OCI-LY3 (cell line): ENCODE data around the gene PTPRT.

Experiments
- H2AFZ ChIP-seq: fragments of 200-600, 300-600 bp; shearing (Covaris generic); 2 replicates; pipeline ENCODE4 v1.6.0; 2014; ENCODE audit warnings: antibody characterized with exemption, low read depth, low read length
- H3K27ac ChIP-seq: fragments of 200-600, 300-600 bp; sonication (generic); 2 replicates; pipeline ENCODE4 v1.5.1; 2014; ENCODE audit warnings: mild to moderate bottlenecking, low read length, moderate library complexity, mixed read lengths
- H3K27me3 ChIP-seq: fragments of 200-600, 300-600 bp; sonication (generic); 2 replicates; pipeline ENCODE4 v1.6.1; 2014; ENCODE audit warnings: low read depth, low read length, mixed read lengths
- H3K36me3 ChIP-seq: fragments of 200-600, 300-600 bp; sonication (generic); replicated peaks from 2 replicates; pipeline ENCODE3; 2014; ENCODE audit warnings: low read depth, low read length, mixed read lengths
- H3K4me1 ChIP-seq: fragments of 300-600, 200-600 bp; sonication (generic); 2 replicates; pipeline ENCODE4 v1.6.1; 2014; ENCODE audit warnings: low read length, mixed read lengths
- H3K4me2 ChIP-seq: fragments of 200-600, 300-600 bp; sonication (generic); 2 replicates; pipeline ENCODE4 v1.6.1; 2014; ENCODE audit warnings: low read length, mixed read lengths
- H3K4me3 ChIP-seq: fragments of 300-600, 200-600 bp; sonication (generic); 2 replicates; pipeline ENCODE4 v1.5.1; 2014; ENCODE audit warnings: antibody characterized with exemption, mild to moderate bottlenecking, low read length, moderate library complexity
- H3K79me2 ChIP-seq: fragments of 300-600, 200-600 bp; shearing (Covaris generic); 2 replicates; pipeline ENCODE4 v1.6.1; 2014; ENCODE audit warnings: mild to moderate bottlenecking, low read length, mixed read lengths
- H3K9ac ChIP-seq: fragments of 300-600, 200-600 bp; shearing (Covaris generic); 2 replicates; pipeline ENCODE4 v1.6.0; 2014; ENCODE audit warnings: mild to moderate bottlenecking, low read length, moderate library complexity
- H3K9me3 ChIP-seq: fragments of 200-600, 300-600 bp; shearing (Covaris generic); 2 replicates; pipeline ENCODE4 v1.6.1; 2014; ENCODE audit warnings: low read length, mixed read lengths; ENCODE audit not compliant: insufficient read depth
- H4K20me1 ChIP-seq: fragments of 200-600, 300-600 bp; sonication (generic); 2 replicates; pipeline ENCODE4 v1.6.1; 2016; ENCODE audit warnings: low read length, mixed read lengths; ENCODE audit not compliant: insufficient read depth
- CTCF ChIP-seq: fragments of 200-600, 300-600 bp; sonication (generic); IDR thresholded peaks from 2 replicates; pipeline ENCODE4 v1.5.1; 2014; ENCODE audit warnings: antibody characterized with exemption, low read length, low read depth
- EZH2phosphoT487 ChIP-seq: fragments of 200-600 bp; shearing (Covaris generic); IDR thresholded peaks from 2 replicates; pipeline ENCODE4 v1.6.1; 2018; ENCODE audit warnings: antibody characterized with exemption, mixed run types, low read depth

The PTPRT gene

GRCh38 chr20:42352096-42352495 is 837.6 kb downstream of the PTPRT start:
- Histone ChIP-seq H3K36me3 (no peaks in the 10 kb centered on the region), H3K27me3 (peaks cover 4% of the 10 kb centered on the region), H2AFZ (no peak overlapping the region), H3K9ac (no peak overlapping the region), H3K9me3 (no peaks in the 10 kb centered on the region), H3K4me2 (no peak overlapping the region), H3K27ac (no peak overlapping the region), H3K4me1 (no peaks in the 10 kb centered on the region), H3K79me2 (no peaks in the 10 kb centered on the region), H4K20me1 (no peaks in the 10 kb centered on the region), H3K4me3 (no peak overlapping the region)
- TF ChIP-seq CTCF (no peak), EZH2phosphoT487 (no peak)

GRCh38 chr20:42350521-42350920 is 839.2 kb downstream of the PTPRT start:
- Histone ChIP-seq H3K27me3 (peaks cover 4% of the 10 kb centered on the region), H3K9me3 (no peaks in the 10 kb centered on the region), H3K79me2 (no peaks in the 10 kb centered on the region), H4K20me1 (no peaks in the 10 kb centered on the region), H3K4me2 (no peak overlapping the region), H3K27ac (no peak overlapping the region), H2AFZ (no peak overlapping the region), H3K9ac (no peak overlapping the region), H3K36me3 (no peaks in the 10 kb centered on the region), H3K4me3 (no peak overlapping the region), H3K4me1 (no peaks in the 10 kb centered on the region)
- no peak for TF ChIP-seq CTCF
- TF ChIP-seq EZH2phosphoT487, result no peak

- Histone ChIP-seq H3K4me3 (no peak overlapping the region), H3K27ac (no peak overlapping the region), H3K4me2 (no peak overlapping the region), H3K9me3 (no peaks in the 10 kb centered on the region), H3K36me3 (no peaks in the 10 kb centered on the region), H4K20me1 (no peaks in the 10 kb centered on the region), H3K9ac (no peak overlapping the region), H3K27me3 (peaks cover 3% of the 10 kb centered on the region; the same call in 1 of the 2 replicates), H3K4me1 (no peaks in the 10 kb centered on the region), H2AFZ (no peak overlapping the region), H3K79me2 (no peaks in the 10 kb centered on the region)
- TF ChIP-seq CTCF (no peak), EZH2phosphoT487 (no peak)
These were observed 843.2 kb downstream of the PTPRT start for GRCh38 chr20:42346189-42347170.

GRCh38 chr20:42341654-42342053 is 848.1 kb downstream of the PTPRT start:
- Histone ChIP-seq H4K20me1 (no peaks in the 10 kb centered on the region), H3K9ac (no peak overlapping the region), H3K27ac (no peak overlapping the region), H3K4me1 (no peaks in the 10 kb centered on the region), H3K4me2 (no peak overlapping the region), H3K27me3 (peaks cover 15% of the 10 kb centered on the region; the same call in 1 of the 2 replicates), H2AFZ (no peak overlapping the region), H3K9me3 (no peaks in the 10 kb centered on the region), H3K79me2 (no peaks in the 10 kb centered on the region), H3K36me3 (no peaks in the 10 kb centered on the region), H3K4me3 (no peak overlapping the region)
- TF ChIP-seq EZH2phosphoT487 (no peak), CTCF (no peak)
